HEK293 (cell line): ENCODE measurements around the gene SH3RF1.

Experiments used
- CTCF ChIA-PET: fragments of 350-600 bp; formaldehyde crosslinking; extraction: SDS; loops from one replicate; lab custom pipeline; 2021; ENCODE audit warnings: antibody characterized with exemption; lab: Yijun Ruan, JAX
- POLR2A ChIA-PET: fragments of 300-600 bp; formaldehyde crosslinking; extraction: SDS; loops from one replicate; lab custom pipeline; 2020; ENCODE audit warnings: antibody characterized with exemption, inconsistent platforms; lab: Yijun Ruan, JAX
- H3K27ac ChIP-seq: fragments of 200-500 bp; sonication (Bioruptor generic); 2 replicates; pipeline ENCODE4 v1.5.1; 2014; ENCODE audit warnings: low read depth, low read length, control low read depth, inconsistent platforms; ENCODE audit errors: extremely low read depth
- H3K36me3 ChIP-seq, 2 experiments: fragments of 200-500 bp in 1 of 2; sonication (Bioruptor generic) in 1 of 2; 1 replicate in 1 of 2; 2 replicates in 1 of 2; pipeline ENCODE4 v1.5.1; 2014 to 2017; ENCODE audit warnings: inconsistent platforms in 2 of 2, low read length in 2 of 2; ENCODE audit not compliant: control insufficient read depth in 2 of 2, insufficient read depth in 1 of 2
- H3K4me1 ChIP-seq: fragments of 200-500 bp; sonication (Bioruptor generic); 2 replicates; pipeline ENCODE4 v1.5.1; 2014; ENCODE audit warnings: mild to moderate bottlenecking, low read length, inconsistent platforms; ENCODE audit not compliant: control insufficient read depth, insufficient read depth
- H3K4me3 ChIP-seq: 2 replicates; pipeline ENCODE4 v1.5.1; 2011; ENCODE audit warnings: low read depth, mild to moderate bottlenecking, control low read depth, low read length, moderate library complexity
- H3K9me3 ChIP-seq: fragments of 200-500 bp; sonication (Bioruptor generic); 2 replicates; pipeline ENCODE4 v1.5.1; 2014; ENCODE audit warnings: low read depth, low read length, inconsistent platforms; ENCODE audit not compliant: control insufficient read depth, insufficient read depth
- FEZF1 ChIP-seq: fragments of 450-650 bp; formaldehyde crosslinking; IDR thresholded peaks from 2 replicates; pipeline ENCODE4 v1.5.1; 2016; ENCODE audit warnings: missing biosample characterization, missing genetic modification characterization
- GLIS1 ChIP-seq: fragments of 450-650 bp; formaldehyde crosslinking; IDR thresholded peaks from 2 replicates; pipeline ENCODE4 v1.5.1; 2016; ENCODE audit warnings: missing biosample characterization, missing genetic modification characterization
- IKZF3 ChIP-seq: fragments of 450-650 bp; IDR thresholded peaks from 2 replicates; pipeline ENCODE4 v1.5.0; 2018; ENCODE audit warnings: missing biosample characterization, mild to moderate bottlenecking, missing genetic modification characterization, moderate library complexity
- KLF10 ChIP-seq: fragments of 450-650 bp; IDR thresholded peaks from 2 replicates; pipeline ENCODE4 v1.5.1; 2018; ENCODE audit warnings: missing biosample characterization, mild to moderate bottlenecking, missing genetic modification characterization
- MEIS1 ChIP-seq: sonication (generic); formaldehyde crosslinking; IDR thresholded peaks from 2 replicates; pipeline ENCODE4 v1.8.1; 2022; ENCODE audit warnings: missing genetic modification reagents, mild to moderate bottlenecking, borderline replicate concordance
- ZBTB17 ChIP-seq: fragments of 450-650 bp; formaldehyde crosslinking; IDR thresholded peaks from 2 replicates; pipeline ENCODE4 v1.5.1; 2016; ENCODE audit warnings: missing biosample characterization, missing genetic modification characterization
- ZFP69B ChIP-seq: fragments of 450-650 bp; formaldehyde crosslinking; IDR thresholded peaks from 2 replicates; pipeline ENCODE4 v1.5.1; 2016; ENCODE audit warnings: missing biosample characterization, missing genetic modification characterization
- ZNF121 ChIP-seq: fragments of 450-650 bp; formaldehyde crosslinking; IDR thresholded peaks from 2 replicates; pipeline ENCODE4 v1.5.1; 2016; ENCODE audit warnings: missing biosample characterization, missing genetic modification characterization
- ZNF157 ChIP-seq: fragments of 450-650 bp; formaldehyde crosslinking; IDR thresholded peaks from 2 replicates; pipeline ENCODE4 v1.5.1; 2016; ENCODE audit warnings: missing biosample characterization, missing genetic modification characterization
- ZNF184 ChIP-seq: fragments of 450-650 bp; IDR thresholded peaks from 2 replicates; pipeline ENCODE4 v1.5.1; 2018; ENCODE audit warnings: missing biosample characterization, mild to moderate bottlenecking, missing genetic modification characterization
- ZNF202 ChIP-seq: fragments of 450-650 bp; formaldehyde crosslinking; IDR thresholded peaks from 2 replicates; pipeline ENCODE4 v1.5.1; 2016; ENCODE audit warnings: missing biosample characterization, missing genetic modification characterization, borderline replicate concordance
- ZNF335 ChIP-seq: fragments of 450-650 bp; formaldehyde crosslinking; conservative IDR thresholded peaks from 2 replicates; pipeline ENCODE4 v1.5.1; 2016; ENCODE audit warnings: missing biosample characterization, missing genetic modification characterization
- ZNF416 ChIP-seq: fragments of 450-650 bp; formaldehyde crosslinking; IDR thresholded peaks from 2 replicates; pipeline ENCODE4 v1.5.1; 2016; ENCODE audit warnings: missing biosample characterization, missing genetic modification characterization
- ZNF558 ChIP-seq: fragments of 450-650 bp; formaldehyde crosslinking; IDR thresholded peaks from 2 replicates; pipeline ENCODE4 v1.5.1; 2016; ENCODE audit warnings: missing biosample characterization, missing genetic modification characterization
- ZNF660 ChIP-seq: fragments of 450-650 bp; IDR thresholded peaks from 2 replicates; pipeline ENCODE4 v1.5.1; 2018; ENCODE audit warnings: missing biosample characterization, mild to moderate bottlenecking, missing genetic modification characterization
- ZNF664 ChIP-seq: fragments of 450-650 bp; formaldehyde crosslinking; IDR thresholded peaks from 2 replicates; pipeline ENCODE4 v1.5.1; 2016; ENCODE audit warnings: missing biosample characterization, missing genetic modification characterization
- ZNF76 ChIP-seq: fragments of 450-650 bp; formaldehyde crosslinking; IDR thresholded peaks from 2 replicates; pipeline ENCODE4; 2016; ENCODE audit warnings: low read depth, missing biosample characterization, missing genetic modification characterization, borderline replicate concordance
- ZXDB ChIP-seq: fragments of 450-650 bp; formaldehyde crosslinking; IDR thresholded peaks from 2 replicates; pipeline ENCODE4 v1.5.1; 2016; ENCODE audit warnings: missing biosample characterization, missing genetic modification characterization
- TF ChIP-seq, protein P1 (sequence below): fragments of 450-650 bp; IDR thresholded peaks from 2 replicates; pipeline ENCODE4 v1.5.1; 2018; ENCODE audit warnings: missing biosample characterization, mild to moderate bottlenecking, missing genetic modification characterization
- TF ChIP-seq, protein P2 (sequence below): fragments of 450-650 bp; formaldehyde crosslinking; optimal IDR thresholded peaks from 2 replicates; pipeline ENCODE3; 2016; ENCODE audit warnings: missing biosample characterization, mild to moderate bottlenecking, missing genetic modification characterization
- TF ChIP-seq, protein P3 (sequence below): fragments of 450-650 bp; formaldehyde crosslinking; IDR thresholded peaks from 2 replicates; pipeline ENCODE4 v1.5.1; 2017; ENCODE audit warnings: missing biosample characterization, missing genetic modification characterization
- TF ChIP-seq, protein P4 (sequence below): fragments of 450-650 bp; formaldehyde crosslinking; IDR thresholded peaks from 2 replicates; pipeline ENCODE4 v1.5.1; 2016; ENCODE audit warnings: missing biosample characterization, missing genetic modification characterization
- TF ChIP-seq, protein P5 (sequence below): fragments of 450-650 bp; formaldehyde crosslinking; IDR thresholded peaks from 2 replicates; pipeline ENCODE4 v1.5.1; 2016; ENCODE audit warnings: missing biosample characterization, missing genetic modification characterization, borderline replicate concordance
- TF ChIP-seq, protein P6 (sequence below): fragments of 450-650 bp; formaldehyde crosslinking; IDR thresholded peaks from 2 replicates; pipeline ENCODE4 v1.5.1; 2016; ENCODE audit warnings: missing biosample characterization, missing genetic modification characterization
- TF ChIP-seq, protein P7 (sequence below): fragments of 450-650 bp; formaldehyde crosslinking; IDR thresholded peaks from 2 replicates; pipeline ENCODE4 v1.5.1; 2017; ENCODE audit warnings: missing biosample characterization, missing genetic modification characterization

Gene SH3RF1

DNA sequence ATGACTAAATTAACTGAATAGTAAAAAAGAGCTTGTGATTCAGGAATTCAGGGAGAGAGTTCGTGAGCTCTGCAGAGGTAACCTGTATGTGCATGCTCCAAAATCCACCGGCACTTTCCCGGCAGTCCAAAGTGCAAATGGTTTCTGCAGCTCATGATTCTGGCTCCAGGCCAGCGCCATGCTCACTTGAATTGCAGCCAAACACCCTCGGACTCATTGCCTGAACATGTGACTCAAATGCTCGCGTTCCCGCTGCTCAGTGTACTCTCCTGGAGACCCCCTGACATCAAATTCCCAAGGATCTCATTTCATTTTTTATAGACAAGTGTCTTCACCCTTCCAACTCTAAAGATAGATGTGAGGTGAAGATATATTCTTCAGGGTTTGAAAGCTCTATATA is 44.1 kb upstream of the SH3RF1 start:
- Histone ChIP-seq H3K9me3 (no peaks in the 10 kb centered on the region), H3K27ac (no peak overlapping the region), H3K36me3 (no peaks in the 10 kb centered on the region), H3K4me3 (no peak overlapping the region), H3K4me1 (peaks cover 18% of the 10 kb centered on the region)
- ChIA-PET POLR2A (interaction anchor here (0.5 to 1.3 kb wide), 2 partner anchors 304 to 634 kb away, joined by 5 to 10 read pairs; partner anchors contain the start of gene CBR4), CTCF (interaction anchor here (0.6 to 1.0 kb wide), 3 partner anchors 251 to 1060 kb away, joined by 3 to 4 read pairs (median 3); no protein-coding TSS in a partner anchor)
- TF ChIP-seq ZBTB17 (peak; percentile 73), ZNF76 (tag by site-specific recombination) (peak; percentile 32; the same call in 1 of the 2 replicates), GLIS1 (tag by site-specific recombination) (peak; percentile 79), ZXDB (tag by site-specific recombination) (peak; percentile 29; the same call in 1 of the 2 replicates), ZNF664 (tag by site-specific recombination) (no peak), KLF10 (tag by site-specific recombination) (peak; percentile 54; the same call in 1 of the 2 replicates), ZNF202 (tag by site-specific recombination) (no peak), MEIS1 (CRISPR knock-in tag) (no peak), ZNF416 (tag by site-specific recombination) (no peak), ZNF157 (tag by site-specific recombination) (no peak), ZNF184 (tag by site-specific recombination) (peak; percentile 57; the same call in 1 of the 2 replicates), ZNF558 (0 out of 2 replicates have a peak, but pooled peaks have one; percentile 26), ZFP69B (tag by site-specific recombination) (no peak), IKZF3 (tag by site-specific recombination) (peak; percentile 67), ZNF335 (tag by site-specific recombination) (peak; percentile 14; the same call in 1 of the 2 replicates), FEZF1 (peak; percentile 82), ZNF660 (tag by site-specific recombination) (peak; percentile 58), ZNF121 (no peak)
- TF ChIP-seq, protein P1, sequence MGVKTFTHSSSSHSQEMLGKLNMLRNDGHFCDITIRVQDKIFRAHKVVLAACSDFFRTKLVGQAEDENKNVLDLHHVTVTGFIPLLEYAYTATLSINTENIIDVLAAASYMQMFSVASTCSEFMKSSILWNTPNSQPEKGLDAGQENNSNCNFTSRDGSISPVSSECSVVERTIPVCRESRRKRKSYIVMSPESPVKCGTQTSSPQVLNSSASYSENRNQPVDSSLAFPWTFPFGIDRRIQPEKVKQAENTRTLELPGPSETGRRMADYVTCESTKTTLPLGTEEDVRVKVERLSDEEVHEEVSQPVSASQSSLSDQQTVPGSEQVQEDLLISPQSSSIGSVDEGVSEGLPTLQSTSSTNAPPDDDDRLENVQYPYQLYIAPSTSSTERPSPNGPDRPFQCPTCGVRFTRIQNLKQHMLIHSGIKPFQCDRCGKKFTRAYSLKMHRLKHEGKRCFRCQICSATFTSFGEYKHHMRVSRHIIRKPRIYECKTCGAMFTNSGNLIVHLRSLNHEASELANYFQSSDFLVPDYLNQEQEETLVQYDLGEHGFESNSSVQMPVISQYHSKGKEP (tag by site-specific recombination) = peak; percentile 98
- TF ChIP-seq, protein P2, sequence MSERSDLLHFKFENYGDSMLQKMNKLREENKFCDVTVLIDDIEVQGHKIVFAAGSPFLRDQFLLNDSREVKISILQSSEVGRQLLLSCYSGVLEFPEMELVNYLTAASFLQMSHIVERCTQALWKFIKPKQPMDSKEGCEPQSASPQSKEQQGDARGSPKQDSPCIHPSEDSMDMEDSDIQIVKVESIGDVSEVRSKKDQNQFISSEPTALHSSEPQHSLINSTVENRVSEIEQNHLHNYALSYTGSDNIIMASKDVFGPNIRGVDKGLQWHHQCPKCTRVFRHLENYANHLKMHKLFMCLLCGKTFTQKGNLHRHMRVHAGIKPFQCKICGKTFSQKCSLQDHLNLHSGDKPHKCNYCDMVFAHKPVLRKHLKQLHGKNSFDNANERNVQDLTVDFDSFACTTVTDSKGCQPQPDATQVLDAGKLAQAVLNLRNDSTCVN = peak; percentile 34
- TF ChIP-seq, protein P3, sequence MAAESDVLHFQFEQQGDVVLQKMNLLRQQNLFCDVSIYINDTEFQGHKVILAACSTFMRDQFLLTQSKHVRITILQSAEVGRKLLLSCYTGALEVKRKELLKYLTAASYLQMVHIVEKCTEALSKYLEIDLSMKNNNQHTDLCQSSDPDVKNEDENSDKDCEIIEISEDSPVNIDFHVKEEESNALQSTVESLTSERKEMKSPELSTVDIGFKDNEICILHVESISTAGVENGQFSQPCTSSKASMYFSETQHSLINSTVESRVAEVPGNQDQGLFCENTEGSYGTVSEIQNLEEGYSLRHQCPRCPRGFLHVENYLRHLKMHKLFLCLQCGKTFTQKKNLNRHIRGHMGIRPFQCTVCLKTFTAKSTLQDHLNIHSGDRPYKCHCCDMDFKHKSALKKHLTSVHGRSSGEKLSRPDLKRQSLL (tag by site-specific recombination) = peak; percentile 34; the same call in 1 of the 2 replicates
- TF ChIP-seq, protein P4, sequence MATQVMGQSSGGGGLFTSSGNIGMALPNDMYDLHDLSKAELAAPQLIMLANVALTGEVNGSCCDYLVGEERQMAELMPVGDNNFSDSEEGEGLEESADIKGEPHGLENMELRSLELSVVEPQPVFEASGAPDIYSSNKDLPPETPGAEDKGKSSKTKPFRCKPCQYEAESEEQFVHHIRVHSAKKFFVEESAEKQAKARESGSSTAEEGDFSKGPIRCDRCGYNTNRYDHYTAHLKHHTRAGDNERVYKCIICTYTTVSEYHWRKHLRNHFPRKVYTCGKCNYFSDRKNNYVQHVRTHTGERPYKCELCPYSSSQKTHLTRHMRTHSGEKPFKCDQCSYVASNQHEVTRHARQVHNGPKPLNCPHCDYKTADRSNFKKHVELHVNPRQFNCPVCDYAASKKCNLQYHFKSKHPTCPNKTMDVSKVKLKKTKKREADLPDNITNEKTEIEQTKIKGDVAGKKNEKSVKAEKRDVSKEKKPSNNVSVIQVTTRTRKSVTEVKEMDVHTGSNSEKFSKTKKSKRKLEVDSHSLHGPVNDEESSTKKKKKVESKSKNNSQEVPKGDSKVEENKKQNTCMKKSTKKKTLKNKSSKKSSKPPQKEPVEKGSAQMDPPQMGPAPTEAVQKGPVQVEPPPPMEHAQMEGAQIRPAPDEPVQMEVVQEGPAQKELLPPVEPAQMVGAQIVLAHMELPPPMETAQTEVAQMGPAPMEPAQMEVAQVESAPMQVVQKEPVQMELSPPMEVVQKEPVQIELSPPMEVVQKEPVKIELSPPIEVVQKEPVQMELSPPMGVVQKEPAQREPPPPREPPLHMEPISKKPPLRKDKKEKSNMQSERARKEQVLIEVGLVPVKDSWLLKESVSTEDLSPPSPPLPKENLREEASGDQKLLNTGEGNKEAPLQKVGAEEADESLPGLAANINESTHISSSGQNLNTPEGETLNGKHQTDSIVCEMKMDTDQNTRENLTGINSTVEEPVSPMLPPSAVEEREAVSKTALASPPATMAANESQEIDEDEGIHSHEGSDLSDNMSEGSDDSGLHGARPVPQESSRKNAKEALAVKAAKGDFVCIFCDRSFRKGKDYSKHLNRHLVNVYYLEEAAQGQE = no peak
- TF ChIP-seq, protein P5, sequence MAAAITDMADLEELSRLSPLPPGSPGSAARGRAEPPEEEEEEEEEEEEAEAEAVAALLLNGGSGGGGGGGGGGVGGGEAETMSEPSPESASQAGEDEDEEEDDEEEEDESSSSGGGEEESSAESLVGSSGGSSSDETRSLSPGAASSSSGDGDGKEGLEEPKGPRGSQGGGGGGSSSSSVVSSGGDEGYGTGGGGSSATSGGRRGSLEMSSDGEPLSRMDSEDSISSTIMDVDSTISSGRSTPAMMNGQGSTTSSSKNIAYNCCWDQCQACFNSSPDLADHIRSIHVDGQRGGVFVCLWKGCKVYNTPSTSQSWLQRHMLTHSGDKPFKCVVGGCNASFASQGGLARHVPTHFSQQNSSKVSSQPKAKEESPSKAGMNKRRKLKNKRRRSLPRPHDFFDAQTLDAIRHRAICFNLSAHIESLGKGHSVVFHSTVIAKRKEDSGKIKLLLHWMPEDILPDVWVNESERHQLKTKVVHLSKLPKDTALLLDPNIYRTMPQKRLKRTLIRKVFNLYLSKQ (tag by site-specific recombination) = no peak
- TF ChIP-seq, protein P6, sequence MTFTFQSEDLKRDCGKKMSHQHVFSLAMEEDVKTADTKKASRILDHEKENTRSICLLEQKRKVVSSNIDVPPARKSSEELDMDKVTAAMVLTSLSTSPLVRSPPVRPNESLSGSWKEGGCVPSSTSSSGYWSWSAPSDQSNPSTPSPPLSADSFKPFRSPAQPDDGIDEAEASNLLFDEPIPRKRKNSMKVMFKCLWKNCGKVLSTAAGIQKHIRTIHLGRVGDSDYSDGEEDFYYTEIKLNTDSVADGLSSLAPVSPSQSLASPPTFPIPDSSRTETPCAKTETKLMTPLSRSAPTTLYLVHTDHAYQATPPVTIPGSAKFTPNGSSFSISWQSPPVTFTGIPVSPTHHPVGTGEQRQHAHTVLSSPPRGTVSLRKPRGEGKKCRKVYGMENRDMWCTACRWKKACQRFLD (tag by site-specific recombination) = no peak
- TF ChIP-seq, protein P7, sequence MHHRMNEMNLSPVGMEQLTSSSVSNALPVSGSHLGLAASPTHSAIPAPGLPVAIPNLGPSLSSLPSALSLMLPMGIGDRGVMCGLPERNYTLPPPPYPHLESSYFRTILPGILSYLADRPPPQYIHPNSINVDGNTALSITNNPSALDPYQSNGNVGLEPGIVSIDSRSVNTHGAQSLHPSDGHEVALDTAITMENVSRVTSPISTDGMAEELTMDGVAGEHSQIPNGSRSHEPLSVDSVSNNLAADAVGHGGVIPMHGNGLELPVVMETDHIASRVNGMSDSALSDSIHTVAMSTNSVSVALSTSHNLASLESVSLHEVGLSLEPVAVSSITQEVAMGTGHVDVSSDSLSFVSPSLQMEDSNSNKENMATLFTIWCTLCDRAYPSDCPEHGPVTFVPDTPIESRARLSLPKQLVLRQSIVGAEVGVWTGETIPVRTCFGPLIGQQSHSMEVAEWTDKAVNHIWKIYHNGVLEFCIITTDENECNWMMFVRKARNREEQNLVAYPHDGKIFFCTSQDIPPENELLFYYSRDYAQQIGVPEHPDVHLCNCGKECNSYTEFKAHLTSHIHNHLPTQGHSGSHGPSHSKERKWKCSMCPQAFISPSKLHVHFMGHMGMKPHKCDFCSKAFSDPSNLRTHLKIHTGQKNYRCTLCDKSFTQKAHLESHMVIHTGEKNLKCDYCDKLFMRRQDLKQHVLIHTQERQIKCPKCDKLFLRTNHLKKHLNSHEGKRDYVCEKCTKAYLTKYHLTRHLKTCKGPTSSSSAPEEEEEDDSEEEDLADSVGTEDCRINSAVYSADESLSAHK (tag by site-specific recombination) = peak; percentile 45; the same call in 1 of the 2 replicates
